ENCODE results near the gene TBX4. TPM values are rescaled to one million over a fixed set of nuclear protein-coding genes. Genes with fewer than 3 reads are reported as not detected.
"Not testable (repeated sequence)": the region's sequence is repeated elsewhere in the genome, so short reads cannot be mapped to it uniquely, and the experiment has no call there.

The TBX4 gene
- total RNA-seq, 1 donor from 2014 or later: not detected

- Mint-ChIP-seq H3K27ac (no peak overlapping the region), H3K4me3 (no peak overlapping the region), H3K36me3 (no peaks in the 10 kb centered on the region), H3K9me3 (no peaks in the 10 kb centered on the region), H3K4me1 (no peaks in the 10 kb centered on the region), H3K27me3 (ENCODE audit: insufficient read depth, low read depth) (peaks cover 7% of the 10 kb centered on the region)
- H3K4me2 ChIP-seq: no peak overlapping the region
- no peak overlapping the region for H3K27ac ChIP-seq
- no peak overlapping the region for H3K4me3 ChIP-seq
- H4K20me1 ChIP-seq (ENCODE audit: low read depth): no peaks in the 10 kb centered on the region
- H3K9ac ChIP-seq: no peak overlapping the region
- H2AFZ ChIP-seq (replicated peaks): no peak overlapping the region
- H3K9me3 ChIP-seq (ENCODE audit: low read depth): no peaks in the 10 kb centered on the region
- no peaks in the 10 kb centered on the region for H3F3A ChIP-seq (ENCODE audit: low read depth)
- H3K4me1 ChIP-seq: no peaks in the 10 kb centered on the region
- peaks cover 13% of the 10 kb centered on the region for H3K27me3 ChIP-seq
- no peaks in the 10 kb centered on the region for H3K79me2 ChIP-seq (ENCODE audit: low read depth)
- H3K36me3 ChIP-seq: no peaks in the 10 kb centered on the region
- no peak for DNase-seq (ENCODE audit: low spot score)
- TF ChIP-seq, protein P1, sequence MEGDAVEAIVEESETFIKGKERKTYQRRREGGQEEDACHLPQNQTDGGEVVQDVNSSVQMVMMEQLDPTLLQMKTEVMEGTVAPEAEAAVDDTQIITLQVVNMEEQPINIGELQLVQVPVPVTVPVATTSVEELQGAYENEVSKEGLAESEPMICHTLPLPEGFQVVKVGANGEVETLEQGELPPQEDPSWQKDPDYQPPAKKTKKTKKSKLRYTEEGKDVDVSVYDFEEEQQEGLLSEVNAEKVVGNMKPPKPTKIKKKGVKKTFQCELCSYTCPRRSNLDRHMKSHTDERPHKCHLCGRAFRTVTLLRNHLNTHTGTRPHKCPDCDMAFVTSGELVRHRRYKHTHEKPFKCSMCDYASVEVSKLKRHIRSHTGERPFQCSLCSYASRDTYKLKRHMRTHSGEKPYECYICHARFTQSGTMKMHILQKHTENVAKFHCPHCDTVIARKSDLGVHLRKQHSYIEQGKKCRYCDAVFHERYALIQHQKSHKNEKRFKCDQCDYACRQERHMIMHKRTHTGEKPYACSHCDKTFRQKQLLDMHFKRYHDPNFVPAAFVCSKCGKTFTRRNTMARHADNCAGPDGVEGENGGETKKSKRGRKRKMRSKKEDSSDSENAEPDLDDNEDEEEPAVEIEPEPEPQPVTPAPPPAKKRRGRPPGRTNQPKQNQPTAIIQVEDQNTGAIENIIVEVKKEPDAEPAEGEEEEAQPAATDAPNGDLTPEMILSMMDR (IDR thresholded peaks at IDR 0.05): no peak
- TF ChIP-seq EZH2phosphoT487 (IDR thresholded peaks at IDR 0.05) (no peak), EZH2 (IDR thresholded peaks at IDR 0.05) (no peak)
Measured at GRCh38 chr17:61427567-61427966, 24.7 kb upstream of the TBX4 start.

DNA sequence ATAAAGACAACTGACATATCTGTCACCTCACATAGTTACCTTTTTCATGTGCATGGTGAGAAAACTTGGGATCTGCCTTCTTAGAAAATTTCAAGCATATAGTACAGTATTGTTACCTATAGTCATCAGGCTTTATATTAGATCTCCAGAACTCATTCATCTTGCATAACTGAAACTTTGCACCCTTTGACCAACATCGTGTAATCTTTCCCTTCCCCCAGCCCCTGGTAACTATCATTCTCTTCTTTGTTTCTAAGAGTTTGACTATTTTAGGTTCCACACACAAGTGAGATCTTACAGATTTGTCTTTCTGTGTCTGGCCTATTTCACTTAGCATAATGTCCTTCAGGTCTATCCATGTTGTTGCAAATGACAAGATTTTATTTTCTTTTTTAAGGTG is 22.9 kb upstream of the TBX4 start:
- no peaks in the 10 kb centered on the region for H3K9me3 ChIP-seq (ENCODE audit: low read depth)
- no peaks in the 10 kb centered on the region for H3K79me2 ChIP-seq (ENCODE audit: low read depth)
- H3K27ac ChIP-seq: no peak overlapping the region
- H3K4me3 ChIP-seq: no peak overlapping the region
- peaks cover 7% of the 10 kb centered on the region for H3K27me3 Mint-ChIP-seq (ENCODE audit: insufficient read depth, low read depth)
- H3K27me3 ChIP-seq: peaks cover 8% of the 10 kb centered on the region
- peaks cover under 1% of the 10 kb centered on the region for H3K9me3 Mint-ChIP-seq
- no peaks in the 10 kb centered on the region for H3K36me3 Mint-ChIP-seq
- H3K4me1 Mint-ChIP-seq: no peaks in the 10 kb centered on the region
- no peak overlapping the region for H3K9ac ChIP-seq
- no peaks in the 10 kb centered on the region for H3K36me3 ChIP-seq
- H4K20me1 ChIP-seq (ENCODE audit: low read depth): no peaks in the 10 kb centered on the region
- no peaks in the 10 kb centered on the region for H3K4me1 ChIP-seq
- H3F3A ChIP-seq (ENCODE audit: low read depth): no peaks in the 10 kb centered on the region
- TF ChIP-seq EZH2phosphoT487 (IDR thresholded peaks at IDR 0.05) (no peak), EZH2 (IDR thresholded peaks at IDR 0.05) (no peak)
- TF ChIP-seq, protein P1 (IDR thresholded peaks at IDR 0.05): no peak
- no peak overlapping the region for H2AFZ ChIP-seq (replicated peaks)
- no peak overlapping the region for H3K4me3 Mint-ChIP-seq
- H3K4me2 ChIP-seq: no peak overlapping the region
- H3K27ac Mint-ChIP-seq: no peak overlapping the region
- no peak for DNase-seq (ENCODE audit: low spot score)

DNA sequence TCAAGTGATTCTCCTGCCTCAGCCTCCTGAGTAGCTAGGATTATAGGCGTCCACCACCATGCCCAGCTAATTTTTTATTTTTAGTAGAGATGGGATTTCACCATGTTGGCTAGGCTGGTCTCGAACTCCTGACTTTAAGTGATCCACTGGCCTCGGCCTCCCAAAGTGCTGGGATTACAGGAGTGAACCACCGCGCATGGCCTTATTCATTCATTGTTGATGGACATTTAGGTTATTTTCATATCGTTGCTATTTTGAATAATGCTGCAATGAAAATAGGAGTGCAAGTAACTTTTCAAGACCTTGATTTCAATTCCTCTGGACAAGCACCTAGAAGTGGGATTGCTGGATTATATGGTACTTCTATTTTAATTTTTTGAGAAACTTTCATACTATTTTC is 22.4 kb upstream of the TBX4 start:
- not testable (repeated sequence) for H3K27me3 Mint-ChIP-seq (ENCODE audit: insufficient read depth, low read depth); H3K4me3 Mint-ChIP-seq; H3K9me3 Mint-ChIP-seq; H3K4me3 ChIP-seq; H3K9ac ChIP-seq; H3K4me1 ChIP-seq; H3K79me2 ChIP-seq (ENCODE audit: low read depth); H3F3A ChIP-seq (ENCODE audit: low read depth); H2AFZ ChIP-seq (replicated peaks); H3K36me3 Mint-ChIP-seq; H3K4me2 ChIP-seq; H3K27ac Mint-ChIP-seq; H3K27ac ChIP-seq; H3K36me3 ChIP-seq; H3K9me3 ChIP-seq (ENCODE audit: low read depth); H4K20me1 ChIP-seq (ENCODE audit: low read depth); DNase-seq (ENCODE audit: low spot score); H3K4me1 Mint-ChIP-seq
- peaks cover 11% of the 10 kb centered on the region for H3K27me3 ChIP-seq

- H4K20me1 ChIP-seq (ENCODE audit: low read depth): no peaks in the 10 kb centered on the region
- no peak overlapping the region for H3K27ac ChIP-seq
- no peaks in the 10 kb centered on the region for H3K36me3 Mint-ChIP-seq
- H3K9me3 ChIP-seq (ENCODE audit: low read depth): no peaks in the 10 kb centered on the region
- H3K27me3 Mint-ChIP-seq (ENCODE audit: insufficient read depth, low read depth): peaks cover 5% of the 10 kb centered on the region
- TF ChIP-seq, protein P1 (IDR thresholded peaks at IDR 0.05): no peak
- no peak overlapping the region for H3K4me2 ChIP-seq
- H3K9ac ChIP-seq: no peak overlapping the region
- peaks cover 12% of the 10 kb centered on the region for H3K9me3 Mint-ChIP-seq
- H3K4me3 Mint-ChIP-seq: no peak overlapping the region
- no peaks in the 10 kb centered on the region for H3K4me1 ChIP-seq
- no peaks in the 10 kb centered on the region for H3F3A ChIP-seq (ENCODE audit: low read depth)
- H3K36me3 ChIP-seq: no peaks in the 10 kb centered on the region
- peaks cover 19% of the 10 kb centered on the region for H3K27me3 ChIP-seq
- H3K27ac Mint-ChIP-seq: no peak overlapping the region
- H3K4me3 ChIP-seq: no peak overlapping the region
- H2AFZ ChIP-seq (replicated peaks): no peak overlapping the region
- no peaks in the 10 kb centered on the region for H3K79me2 ChIP-seq (ENCODE audit: low read depth)
- no peak for DNase-seq (ENCODE audit: low spot score)
- H3K4me1 Mint-ChIP-seq: no peaks in the 10 kb centered on the region
Measured at GRCh38 chr17:61431594-61432311, 20.5 kb upstream of the TBX4 start.
